ENCODE data around the gene UIMC1.

UIMC1 gene

GRCh38 chr5:176900780-176901204, 105.8 kb downstream of the UIMC1 start:
- Histone ChIP-seq H3K4me3 (replicated peaks; ENCODE audit: low read depth, low read length) (no peak overlapping the region), H3K36me3 (ENCODE audit: control insufficient read depth, insufficient read depth, low read length) (peaks cover 14% of the 10 kb centered on the region), H3K27me3 (replicated peaks; ENCODE audit: control insufficient read depth, insufficient read depth, low read length) (no peaks in the 10 kb centered on the region)
- no peak for TF ChIP-seq CTCF (IDR thresholded peaks at IDR 0.05; ENCODE audit: insufficient read depth, low read length, poor library complexity, severe bottlenecking)
- no peak for DNase-seq (ENCODE audit: extremely low read depth, insufficient read length)

GRCh38 chr5:176899946-176900779, 106.4 kb downstream of the UIMC1 start:
- no peak overlapping the region for H3K4me3 ChIP-seq (replicated peaks; ENCODE audit: low read depth, low read length)
- DNase-seq (ENCODE audit: extremely low read depth, insufficient read length) = no peak
- TF ChIP-seq CTCF (IDR thresholded peaks at IDR 0.05; ENCODE audit: insufficient read depth, low read length, poor library complexity, severe bottlenecking) = no peak

GRCh38 chr5:176899296-176899891, 107.2 kb downstream of the UIMC1 start, which contains the start of gene HK3:
TSS of gene HK3 (minus strand) at chr5:176899346. CDS start at chr5:176896159, 3,187 bp downstream.
- no peak within 1 kb of the TSS for H3K4me3 ChIP-seq (replicated peaks; ENCODE audit: low read depth, low read length)
- no peak for TF ChIP-seq CTCF (IDR thresholded peaks at IDR 0.05; ENCODE audit: insufficient read depth, low read length, poor library complexity, severe bottlenecking)
- H3K36me3 ChIP-seq (ENCODE audit: control insufficient read depth, insufficient read depth, low read length) = peaks cover 8% of the 10 kb centered on the region
- no peaks in the 10 kb centered on the region for H3K27me3 ChIP-seq (replicated peaks; ENCODE audit: control insufficient read depth, insufficient read depth, low read length)
- DNase-seq (ENCODE audit: extremely low read depth, insufficient read length) = no peak

More at GRCh38 chr5:176899946-176900779, 106.4 kb downstream of the UIMC1 start:
- peaks cover 11% of the 10 kb centered on the region for H3K36me3 ChIP-seq (ENCODE audit: control insufficient read depth, insufficient read depth, low read length)
- H3K27me3 ChIP-seq (replicated peaks; ENCODE audit: control insufficient read depth, insufficient read depth, low read length) = no peaks in the 10 kb centered on the region

GRCh38 chr5:176897263-176897662, 109.3 kb downstream of the UIMC1 start:
- H3K4me3 ChIP-seq (replicated peaks; ENCODE audit: low read depth, low read length) = no peak overlapping the region
- no peak for DNase-seq (ENCODE audit: extremely low read depth, insufficient read length)
- no peaks in the 10 kb centered on the region; the same call in 1 of the 2 replicates for H3K27me3 ChIP-seq (replicated peaks; ENCODE audit: control insufficient read depth, insufficient read depth, low read length)
- no peaks in the 10 kb centered on the region; the same call in 1 of the 2 replicates for H3K36me3 ChIP-seq (ENCODE audit: control insufficient read depth, insufficient read depth, low read length)
- TF ChIP-seq CTCF (IDR thresholded peaks at IDR 0.05; ENCODE audit: insufficient read depth, low read length, poor library complexity, severe bottlenecking) = no peak

- DNase-seq (ENCODE audit: extremely low read depth, insufficient read length) = no peak
- Histone ChIP-seq H3K4me3 (replicated peaks; ENCODE audit: low read depth, low read length) (no peak overlapping the region), H3K36me3 (ENCODE audit: control insufficient read depth, insufficient read depth, low read length) (no peaks in the 10 kb centered on the region; the same call in 1 of the 2 replicates), H3K27me3 (replicated peaks; ENCODE audit: control insufficient read depth, insufficient read depth, low read length) (no peaks in the 10 kb centered on the region; the same call in 1 of the 2 replicates)
- no peak for TF ChIP-seq CTCF (IDR thresholded peaks at IDR 0.05; ENCODE audit: insufficient read depth, low read length, poor library complexity, severe bottlenecking)
Observed at GRCh38 chr5:176895831-176896230, 110.7 kb downstream of the UIMC1 start.
